ENCODE results near the gene PGAP1. TPM values are rescaled to one million over a fixed set of nuclear protein-coding genes. Genes with fewer than 3 reads are reported as not detected.

Gene PGAP1
- polyA plus RNA-seq, 1 donor, result 36.9 TPM

DNA sequence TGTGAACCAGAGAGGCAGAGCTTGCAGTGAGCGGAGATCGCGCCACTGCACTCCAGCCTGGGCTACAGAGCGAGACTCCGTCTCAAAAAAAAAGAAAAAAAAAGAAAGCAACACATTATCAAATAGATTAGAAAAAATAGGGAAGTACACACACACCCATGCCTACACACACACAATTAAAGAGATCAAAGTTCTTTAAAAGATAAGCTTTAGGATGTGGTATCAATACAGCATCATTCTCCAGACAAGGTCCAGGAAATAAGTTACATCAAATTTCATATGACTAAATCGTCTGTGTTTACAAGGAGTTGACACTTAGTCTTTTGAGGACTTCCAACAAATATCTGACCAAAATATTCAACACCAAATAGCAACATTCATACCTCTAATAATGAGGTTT lies 25.7 kb downstream of the PGAP1 start:
- DNase-seq, result no peak

DNA sequence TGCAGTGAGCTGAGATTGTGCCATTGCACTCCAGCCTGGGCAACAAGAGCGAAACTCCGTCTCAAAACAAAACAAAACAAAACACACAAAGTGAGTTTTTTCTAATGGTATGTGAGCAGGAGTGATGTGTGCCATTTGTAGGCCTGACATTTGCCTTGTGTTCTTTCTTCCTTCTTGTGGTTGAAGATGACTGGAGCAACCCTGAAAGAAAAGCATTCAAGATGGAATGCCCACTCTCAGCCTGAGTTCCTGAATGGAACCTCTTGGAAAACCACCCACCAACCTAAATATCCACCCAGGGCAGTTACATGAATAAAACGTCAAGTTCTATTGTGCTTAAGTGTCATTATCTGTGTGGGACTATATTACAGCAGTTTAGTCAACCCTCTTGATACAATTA lies 26.5 kb downstream of the PGAP1 start:
- DNase-seq, result no peak

DNA sequence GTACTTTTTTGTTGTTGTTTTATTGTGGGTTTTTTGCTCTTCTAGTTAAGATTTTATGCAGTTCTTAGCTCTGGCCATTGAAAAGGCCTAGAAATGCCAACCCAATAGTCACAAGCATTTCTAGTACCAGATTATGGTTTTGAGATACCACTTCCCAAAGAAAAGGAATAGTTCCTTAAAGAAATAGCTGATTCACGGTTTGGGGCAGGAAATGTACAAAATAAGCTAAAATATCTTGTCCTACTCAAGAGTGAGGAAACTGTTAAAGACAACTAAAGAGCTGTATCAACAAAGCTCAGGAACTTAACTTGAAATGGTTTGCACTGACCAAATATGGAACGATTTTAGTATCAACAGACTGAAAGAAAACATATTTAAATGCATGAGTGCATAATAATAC lies 35.4 kb downstream of the PGAP1 start:
- DNase-seq, result no peak

DNA sequence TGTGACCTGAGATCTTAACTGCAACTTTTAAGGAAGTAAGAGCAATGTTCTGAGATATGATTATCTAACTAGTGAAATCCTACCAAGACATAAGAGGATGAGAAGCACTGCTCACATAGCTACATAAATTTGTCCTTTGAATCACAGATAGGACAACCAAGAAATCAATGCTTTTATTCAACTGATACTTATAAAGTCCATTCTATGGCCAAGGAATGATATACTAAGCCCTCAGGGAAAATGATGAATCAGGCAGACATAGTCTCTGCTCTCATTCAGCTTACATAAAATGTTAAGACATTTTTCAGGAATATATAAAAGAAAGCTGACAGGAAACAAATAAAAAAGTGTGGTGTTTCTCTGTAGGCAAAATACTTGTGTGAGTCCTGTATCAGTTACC lies 39.1 kb downstream of the PGAP1 start:
- DNase-seq, result no peak

DNA sequence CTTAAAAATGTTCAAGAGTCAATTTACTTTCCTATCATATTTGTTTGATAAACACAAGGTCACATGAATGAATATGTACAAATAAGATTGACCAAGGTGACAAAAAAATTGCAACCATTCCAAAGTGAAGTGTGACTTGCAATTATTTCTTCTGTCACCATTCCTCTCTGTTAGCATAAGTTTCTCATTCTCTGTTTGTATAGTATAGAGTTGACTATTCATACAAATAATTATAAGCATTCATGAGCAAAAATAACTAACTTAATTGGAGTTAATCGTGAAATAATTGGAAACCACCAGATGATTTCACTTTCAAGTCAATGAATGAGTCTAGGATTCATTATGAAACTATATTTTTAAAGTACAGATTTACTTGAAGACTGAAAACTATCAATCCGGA lies 42.1 kb downstream of the PGAP1 start:
- no peak for DNase-seq

DNA sequence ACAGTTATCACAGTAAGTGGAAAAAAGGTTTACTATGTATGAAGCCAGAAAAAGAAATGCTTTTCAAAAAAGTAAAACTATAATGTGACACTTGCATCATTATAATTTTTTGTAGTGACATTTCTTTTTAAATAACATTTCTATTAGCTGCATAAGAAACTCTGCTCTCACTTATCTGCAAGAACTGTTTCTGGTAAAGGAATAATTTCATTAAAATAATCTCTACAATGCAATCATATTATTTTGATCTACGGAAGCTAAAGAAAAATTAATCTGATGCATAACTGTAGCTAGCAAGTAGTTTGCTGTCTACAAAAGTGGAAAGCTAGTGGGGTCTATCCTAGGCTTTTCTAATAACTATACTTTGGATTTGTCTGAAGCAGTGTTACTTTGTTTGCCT lies 50.1 kb downstream of the PGAP1 start:
- no peak for DNase-seq

DNA sequence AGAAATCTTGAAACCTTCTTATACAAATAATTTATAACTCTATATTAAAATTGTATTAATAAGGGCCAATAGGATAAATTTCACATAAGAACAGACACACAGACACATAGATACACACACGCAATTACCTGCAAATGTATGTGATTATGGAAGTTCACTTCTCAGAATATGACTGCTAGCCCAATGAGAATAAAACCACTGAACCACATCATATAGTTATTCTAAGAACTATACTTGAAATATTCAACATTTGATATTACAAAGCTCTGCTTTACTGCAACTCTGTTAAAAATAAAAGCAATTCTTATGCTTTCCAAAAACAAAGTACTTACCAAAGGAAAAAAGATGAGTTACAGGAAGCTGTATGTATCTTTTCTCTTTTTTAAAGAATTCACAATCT lies 51.1 kb downstream of the PGAP1 start:
- DNase-seq, result no peak

DNA sequence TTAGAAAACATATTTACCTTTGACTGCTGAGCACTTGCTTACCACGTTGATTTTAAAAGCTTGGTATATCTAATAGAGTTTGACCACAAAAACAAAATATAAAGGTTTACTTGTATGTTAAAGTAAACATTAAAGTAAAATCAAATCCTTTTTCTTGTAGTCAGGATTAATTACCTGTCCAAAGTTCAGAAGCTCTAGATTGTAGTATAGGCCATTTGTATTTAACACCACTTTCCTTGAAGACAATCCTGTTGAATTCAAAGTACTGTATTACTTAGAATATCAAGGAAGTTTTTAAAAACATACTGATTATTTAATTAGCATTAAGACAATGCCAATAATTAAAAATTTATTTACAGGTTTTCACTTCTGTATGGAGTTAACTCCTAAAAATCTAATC lies 53.0 kb downstream of the PGAP1 start:
- no peak for DNase-seq

DNA sequence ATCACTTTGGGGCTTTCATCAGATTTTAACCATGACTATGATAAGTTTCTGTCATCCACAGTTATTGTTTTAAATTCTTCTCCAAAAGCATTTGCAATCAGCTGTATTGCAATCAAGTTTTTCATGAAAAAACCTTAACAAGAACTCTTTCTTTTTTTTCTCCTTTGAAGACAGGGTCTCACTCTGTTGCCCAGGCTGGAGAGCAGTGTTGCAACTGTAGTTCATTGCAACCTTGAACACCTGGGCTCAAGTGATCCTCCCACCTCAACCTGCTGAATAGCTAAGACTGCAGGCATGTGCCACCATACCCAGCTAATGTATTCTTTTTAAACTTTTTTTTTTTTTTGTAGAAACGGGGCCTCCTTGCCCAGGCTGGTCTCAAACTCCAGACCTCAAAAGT lies 71.9 kb downstream of the PGAP1 start:
- DNase-seq, result no peak

DNA sequence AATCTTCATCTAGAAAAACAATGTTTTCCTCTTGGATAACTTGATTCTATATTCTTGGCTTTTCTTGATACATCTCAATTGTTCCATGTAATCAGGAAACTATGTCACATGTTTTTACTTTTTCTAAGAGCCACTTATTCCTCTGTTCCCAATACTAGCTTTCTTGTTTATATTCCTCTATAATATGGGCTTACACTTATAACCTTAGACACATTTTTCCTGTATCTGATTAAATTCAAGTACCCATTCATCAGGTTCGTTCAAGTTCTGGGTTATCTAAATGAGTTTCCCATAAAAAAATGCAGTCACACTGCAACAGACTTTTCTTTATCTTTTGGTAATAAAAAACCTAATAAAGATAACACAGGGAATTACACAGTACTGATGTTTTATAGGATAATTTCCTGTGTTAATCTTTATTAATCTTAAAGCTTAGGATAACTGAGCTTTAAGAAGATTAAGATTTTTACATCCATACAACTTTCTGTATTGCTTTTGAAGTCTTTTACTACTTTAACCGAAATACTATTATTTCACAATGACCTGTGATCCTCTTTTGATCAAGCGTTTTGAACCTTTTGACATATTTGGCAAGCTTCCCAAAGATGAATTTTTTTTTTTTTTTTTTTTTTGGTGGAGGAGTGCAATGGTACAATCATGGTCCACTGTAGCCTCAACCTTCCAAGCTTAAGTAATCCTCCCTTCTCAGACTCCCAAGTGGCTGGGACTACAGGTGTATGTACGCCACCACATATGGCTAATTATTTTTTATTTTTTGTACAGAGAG lies 73.0 kb downstream of the PGAP1 start:
- no peak for DNase-seq

DNA sequence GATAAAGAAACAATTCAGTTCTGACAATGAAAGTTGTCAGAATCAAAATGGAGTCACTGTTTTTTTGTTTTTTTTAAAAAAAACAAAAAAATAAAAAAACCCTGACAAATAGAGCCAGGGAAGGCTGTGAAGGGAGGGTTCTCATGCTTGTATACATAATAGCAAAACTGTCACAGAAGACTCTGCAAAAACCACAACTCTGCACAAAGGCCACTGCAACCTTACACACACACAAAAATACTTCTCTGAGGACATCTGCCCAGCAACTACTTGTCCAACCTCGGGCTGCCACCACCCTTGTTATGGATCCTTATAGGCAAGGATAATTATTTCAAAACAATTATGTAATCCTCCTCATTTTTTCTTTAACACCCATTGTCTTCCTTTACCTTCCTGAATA lies 75.4 kb downstream of the PGAP1 start:
- DNase-seq, result no peak

DNA sequence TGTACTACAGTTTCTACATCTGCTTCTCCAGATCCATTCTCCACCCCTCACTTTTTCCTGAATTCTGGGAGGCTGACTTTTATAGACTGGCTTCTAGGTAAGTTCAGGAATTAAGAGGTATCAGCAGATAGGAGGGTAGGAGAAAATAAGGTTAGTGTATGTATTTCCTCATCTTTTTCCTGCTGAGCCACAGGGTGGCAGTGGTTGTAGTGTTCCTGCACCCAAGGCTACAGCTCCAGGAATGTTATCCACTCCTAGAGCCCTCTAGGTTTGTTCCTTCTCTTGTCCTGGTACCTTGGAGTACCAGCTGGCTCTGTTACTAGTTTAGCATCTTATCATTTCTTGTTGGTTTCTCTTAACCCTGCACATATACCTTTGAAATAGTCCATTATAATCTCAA lies 76.6 kb downstream of the PGAP1 start:
- DNase-seq, result no peak

DNA sequence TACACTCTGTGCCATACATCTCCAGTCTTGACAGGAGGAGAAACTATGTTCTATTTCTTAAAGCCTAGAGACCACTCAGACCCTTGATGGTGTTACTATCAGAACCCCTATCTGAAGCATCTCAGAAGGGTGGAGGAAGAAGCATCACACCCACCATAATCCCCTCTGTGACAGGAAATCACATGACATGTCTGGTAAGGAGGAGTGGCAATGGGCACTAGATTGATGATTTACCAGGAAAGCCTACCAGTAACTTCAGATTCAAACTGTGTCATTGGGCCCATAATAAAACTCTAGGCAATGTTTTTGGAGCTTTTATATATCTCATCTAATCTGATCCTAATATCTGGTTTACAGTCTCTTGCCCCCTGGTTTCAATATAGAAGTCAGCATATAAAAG lies 80.2 kb downstream of the PGAP1 start:
- no peak for DNase-seq

DNA sequence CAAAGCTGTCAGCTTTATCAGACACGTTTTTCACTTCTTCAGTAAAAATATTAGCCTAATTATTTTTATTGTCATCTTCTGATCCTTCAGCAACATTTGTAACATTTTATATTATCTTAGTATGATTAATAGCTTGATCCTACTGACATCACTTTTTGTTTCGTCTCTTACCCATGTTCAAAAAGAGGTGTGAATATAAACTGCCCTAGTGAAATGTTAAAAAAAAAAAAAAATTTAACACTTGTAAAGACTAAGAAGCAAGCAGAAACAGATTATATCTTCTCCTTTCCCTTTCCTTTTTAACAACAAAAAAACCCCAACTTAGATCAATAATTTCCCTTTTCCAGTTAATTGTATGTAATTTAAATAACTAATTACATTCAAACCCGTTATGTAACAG lies 81.1 kb downstream of the PGAP1 start:
- DNase-seq, result no peak

DNA sequence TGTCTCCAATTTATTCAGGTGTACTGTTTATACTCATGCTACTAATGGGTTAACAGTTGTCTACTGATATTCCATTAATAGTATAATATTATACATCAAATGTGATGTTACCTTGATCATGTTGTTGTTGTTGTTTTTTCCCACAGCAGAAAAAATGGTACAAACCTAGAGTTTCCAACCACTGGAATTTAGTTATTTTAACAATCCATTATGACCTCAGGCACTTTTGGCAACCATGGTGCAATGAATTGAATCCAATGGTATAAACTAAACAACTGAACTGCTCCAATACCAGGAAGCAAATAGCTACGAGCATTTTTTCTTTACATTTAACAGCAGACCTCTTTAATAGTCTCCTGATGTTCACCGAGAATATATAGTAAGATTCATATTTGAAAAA lies 86.3 kb downstream of the PGAP1 start:
- DNase-seq, result no peak

DNA sequence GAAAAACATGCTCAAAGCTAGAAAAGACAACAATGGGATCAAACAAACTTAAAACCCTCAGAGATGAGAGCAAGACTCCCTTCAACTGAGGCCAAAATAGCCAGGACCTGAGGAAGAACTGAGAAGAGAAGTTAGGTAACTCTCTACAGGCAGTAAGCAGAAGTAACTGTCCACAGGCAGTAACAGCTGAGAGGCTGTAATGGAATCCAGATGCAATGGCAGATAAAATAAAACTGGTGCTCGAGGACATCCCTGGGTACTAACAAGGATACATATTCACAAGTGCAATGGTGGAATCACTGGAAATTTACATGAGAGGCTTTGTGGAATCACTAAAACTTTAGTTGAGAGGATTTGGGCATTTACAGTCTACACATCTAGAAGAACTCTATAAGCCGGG lies 86.9 kb downstream of the PGAP1 start:
- DNase-seq, result no peak

DNA sequence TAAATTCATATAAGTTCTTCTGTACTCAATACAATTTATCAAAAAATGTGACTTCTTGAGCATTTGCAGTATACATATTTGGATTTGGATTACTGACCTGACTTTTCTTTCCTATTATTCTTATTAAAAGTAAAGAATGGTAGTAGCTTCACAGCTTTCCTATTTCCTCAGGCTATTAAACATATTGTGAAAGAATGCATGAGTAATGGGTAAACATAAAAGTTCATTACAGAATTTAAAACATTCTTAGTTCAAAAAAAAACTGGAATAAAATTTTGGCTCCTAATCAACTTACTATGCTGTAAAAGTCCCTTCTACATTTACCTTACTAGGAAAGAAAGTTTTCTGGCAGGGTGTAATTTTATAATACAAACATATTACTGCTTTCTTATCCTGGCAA lies 90.1 kb downstream of the PGAP1 start:
- no peak for DNase-seq

DNA sequence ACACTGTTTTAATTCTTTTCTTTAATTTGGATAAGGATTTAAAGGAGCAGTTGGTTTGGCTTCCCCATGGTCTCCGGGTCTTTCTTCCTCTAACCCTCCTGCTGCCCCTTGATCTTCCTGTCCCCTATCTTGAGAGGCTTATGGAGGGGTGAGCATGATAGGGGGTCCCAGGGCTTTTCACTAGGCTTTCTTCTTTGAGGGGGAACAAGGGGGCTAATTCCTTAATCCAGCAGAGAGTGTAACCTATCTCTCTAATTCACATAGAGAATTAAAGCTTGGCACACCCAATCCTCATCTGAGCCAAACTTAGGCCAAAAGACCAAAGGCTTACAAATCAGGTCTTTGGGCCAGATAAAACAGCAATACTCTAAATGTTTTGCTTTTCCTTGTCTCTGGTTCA lies 95.8 kb downstream of the PGAP1 start:
- no peak for DNase-seq

DNA sequence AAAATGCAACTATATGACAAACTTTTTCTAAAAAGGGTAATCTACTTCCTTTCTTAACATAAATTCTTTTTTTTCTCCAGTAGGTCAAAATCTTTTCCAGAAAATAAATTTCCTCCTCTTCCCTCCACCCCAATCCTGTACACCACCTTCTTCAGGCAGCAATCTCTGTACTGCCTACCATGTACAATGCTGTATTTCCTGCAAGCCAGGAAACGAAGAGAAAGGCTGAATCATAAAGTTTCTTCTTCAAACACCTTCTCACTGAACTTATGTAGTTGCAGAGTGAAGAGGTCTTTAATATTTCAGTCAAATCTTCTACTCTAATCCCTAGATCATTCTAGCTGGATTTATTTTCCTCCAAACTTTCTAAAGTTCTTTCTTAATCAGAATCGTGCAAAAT lies 99.2 kb downstream of the PGAP1 start:
- DNase-seq, result no peak

DNA sequence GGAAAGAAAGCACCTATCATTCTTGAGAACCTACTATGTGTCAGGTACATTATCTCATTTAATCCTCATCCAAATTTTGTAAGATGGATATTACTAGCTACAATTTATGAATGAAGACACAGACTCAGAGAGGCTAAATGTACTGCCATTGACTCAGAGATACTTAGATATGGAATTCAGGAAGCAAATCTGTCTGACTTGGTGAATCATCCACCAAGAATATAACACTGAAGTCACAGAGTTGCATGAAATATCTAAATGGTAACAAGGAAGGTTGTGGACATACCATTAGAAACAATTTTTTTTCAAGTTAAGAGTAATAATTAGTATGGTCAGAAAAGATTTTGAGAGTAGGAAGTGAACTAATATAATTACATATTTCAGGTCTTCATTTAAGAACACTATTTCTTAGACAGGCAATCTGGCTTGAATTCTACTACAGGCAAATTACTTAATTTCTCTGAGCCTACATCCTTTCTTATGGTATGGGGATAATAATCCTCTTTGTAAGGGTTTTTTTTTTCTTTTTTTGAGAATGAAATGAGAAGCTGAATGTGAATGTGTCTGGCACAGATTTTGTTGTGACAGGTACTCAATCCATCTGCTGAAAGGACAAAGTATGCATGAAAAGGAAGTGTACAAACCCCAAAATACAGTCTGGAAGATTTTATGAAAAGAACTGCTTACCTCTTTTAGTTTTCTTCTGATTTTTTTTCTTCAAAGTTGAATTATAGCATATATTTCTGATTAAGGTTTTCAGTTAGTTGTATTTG lies 102.6 kb downstream of the PGAP1 start:
- no peak for DNase-seq

DNA sequence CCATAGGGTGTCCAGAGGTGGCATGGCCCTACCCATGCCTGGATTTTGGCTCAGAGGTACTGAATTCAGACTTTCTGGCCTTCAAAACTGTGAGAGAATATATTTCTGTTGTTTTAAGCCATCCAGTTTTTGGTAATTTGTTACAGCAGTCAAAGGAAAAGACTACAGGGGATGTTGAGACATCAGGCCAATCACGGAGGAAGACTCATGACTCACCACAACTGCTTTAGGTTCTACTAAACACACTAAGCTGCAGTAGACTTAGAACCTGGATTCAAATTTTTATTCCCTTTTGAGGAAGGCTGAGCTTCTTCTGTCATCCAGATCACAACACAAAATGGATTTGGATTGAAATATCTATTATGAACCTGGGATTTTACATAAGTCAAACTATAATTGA lies 105.3 kb downstream of the PGAP1 start:
- DNase-seq, result no peak

DNA sequence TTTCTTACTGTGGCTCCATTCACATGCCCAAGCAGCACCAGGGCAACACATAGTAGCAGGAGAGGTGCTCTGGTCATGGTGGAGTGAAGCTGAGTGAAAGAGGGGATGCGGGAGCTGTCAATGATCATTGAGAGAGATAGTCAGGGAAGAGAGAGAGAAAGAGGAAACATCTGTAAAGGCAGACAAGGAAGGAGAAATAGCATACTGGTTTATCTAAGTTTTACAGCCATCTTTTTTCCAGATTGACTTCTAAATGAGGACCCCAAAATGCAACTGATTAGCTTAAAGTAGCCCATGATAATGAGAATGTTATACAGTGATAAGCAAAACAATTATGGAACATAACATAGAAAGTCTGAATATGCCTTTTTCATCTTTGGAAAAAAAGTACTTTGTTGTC lies 117.2 kb downstream of the PGAP1 start, which contains the start of gene C2orf66:
TSS of gene C2orf66 (minus strand) at position 96 of the 400 bp plus-strand sequence. CDS start at position 77, 19 bp downstream.
- DNase-seq, result no peak

DNA sequence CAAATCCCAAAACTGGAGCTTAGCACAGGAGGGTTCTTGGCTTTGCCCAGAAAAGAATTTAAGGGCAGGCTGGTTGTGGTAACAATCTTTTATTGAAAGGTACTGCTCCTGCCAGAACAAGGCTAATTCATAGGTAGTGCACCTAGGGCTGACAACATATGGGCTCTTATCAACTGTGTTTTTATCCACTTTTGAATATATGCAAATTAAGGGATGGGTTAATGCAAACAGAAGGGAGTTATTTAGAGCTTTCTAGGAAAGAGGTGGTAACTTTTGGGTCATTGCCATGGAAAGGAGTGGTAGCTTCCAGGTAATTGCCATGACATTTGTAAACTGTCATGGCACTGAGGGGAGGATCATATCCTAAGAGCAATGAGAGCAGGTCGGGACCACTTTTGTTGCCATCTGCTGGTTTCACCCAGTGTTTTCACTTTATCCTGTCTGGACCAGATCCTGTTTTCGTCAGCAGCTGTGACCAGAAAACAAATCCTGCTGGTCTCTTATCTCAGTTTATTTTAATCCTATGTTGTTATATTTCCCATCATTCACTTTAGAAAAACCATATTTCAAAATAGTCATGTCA lies 118.3 kb downstream of the PGAP1 start:
- no peak for DNase-seq
